NOMO-1 treated with dmso at 0.1 percent for 144 hours (cell line): Measurements from ENCODE around the gene KANSL1.

Source experiments
- DNase-seq: peaks from one replicate; lab custom pipeline; 2025; ENCODE audit not compliant: unreplicated experiment; lab: John Stamatoyannopoulos, UW

The KANSL1 gene

DNA sequence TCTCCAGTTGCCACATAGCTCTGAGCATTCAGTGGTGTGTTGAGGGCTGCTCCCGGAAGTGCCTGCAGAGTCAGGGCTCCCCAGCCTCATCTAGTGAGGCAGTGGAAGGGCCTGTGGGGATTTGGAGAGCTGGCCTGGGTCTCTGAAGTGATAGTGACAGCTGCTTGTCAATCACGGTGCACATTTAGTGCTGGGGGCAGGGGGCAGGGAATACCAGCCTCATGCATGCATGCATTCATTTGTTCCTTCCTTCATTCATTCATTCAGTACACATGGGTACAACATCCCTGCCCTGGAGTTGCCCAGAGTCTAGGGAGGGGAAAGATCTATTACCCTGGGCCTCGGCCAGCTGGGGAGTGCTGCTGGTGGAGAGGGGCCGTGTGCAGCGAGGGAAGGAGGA, 205.5 kb downstream of the KANSL1 start:
- no peak for DNase-seq

DNA sequence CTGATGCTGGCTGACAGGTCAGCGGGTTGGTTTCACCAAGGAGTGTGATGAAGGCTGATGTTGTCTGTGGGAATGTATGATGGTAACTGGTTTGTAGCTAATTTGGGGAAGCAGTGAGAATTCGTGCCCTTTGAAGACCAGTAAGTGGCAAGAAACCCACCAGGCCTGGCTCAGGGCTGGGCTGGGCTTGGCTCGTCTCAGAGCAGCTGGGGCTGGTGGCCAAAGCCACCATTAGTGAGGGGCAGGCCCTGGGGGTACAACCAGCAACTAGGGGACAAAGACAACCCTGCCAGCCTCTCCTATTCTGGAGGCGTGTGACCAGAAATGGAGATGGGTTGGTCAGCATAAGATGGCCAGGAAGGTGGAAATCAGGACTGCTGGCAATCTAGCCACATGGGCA, 207.2 kb downstream of the KANSL1 start:
- DNase-seq, result no peak

DNA sequence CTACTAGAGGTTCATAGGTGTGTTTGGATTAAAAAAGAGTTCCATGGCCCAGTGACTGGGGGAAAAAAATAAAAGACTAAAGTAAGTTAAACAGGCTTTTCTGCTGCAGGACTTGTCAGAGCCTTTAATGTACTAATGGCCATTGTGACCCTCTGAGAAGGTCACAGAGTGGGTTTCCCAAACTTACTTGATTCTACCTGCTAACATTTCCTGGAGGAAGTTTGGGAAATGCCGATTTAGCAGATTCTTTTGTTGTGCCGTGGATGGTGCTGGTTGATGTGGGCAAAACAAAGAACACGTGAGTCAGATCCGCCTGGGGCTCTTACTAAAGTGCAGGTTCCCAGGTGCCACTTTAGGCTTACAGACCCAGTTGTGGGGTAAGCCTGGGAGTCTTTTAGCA, 207.8 kb downstream of the KANSL1 start:
- no peak for DNase-seq

DNA sequence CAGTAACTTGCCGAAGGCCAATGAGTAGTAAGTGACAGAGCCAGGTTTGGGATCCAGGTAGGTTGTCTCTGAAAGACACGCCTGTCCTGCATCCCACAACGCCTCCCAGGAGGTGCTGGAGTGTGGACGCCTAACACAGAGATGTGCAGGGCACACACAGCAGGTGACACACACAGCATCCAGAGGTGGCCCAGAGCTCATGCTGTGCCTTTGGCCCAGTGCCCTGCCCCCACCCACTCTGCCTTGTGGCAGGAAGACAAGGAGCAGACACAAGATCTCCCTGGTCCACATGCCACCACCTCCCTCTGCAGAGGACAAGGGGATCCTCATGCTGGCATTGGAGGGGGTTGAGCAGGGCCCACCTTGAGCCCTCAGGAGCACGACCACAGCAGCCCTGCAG, 208.9 kb downstream of the KANSL1 start:
- no peak for DNase-seq

DNA sequence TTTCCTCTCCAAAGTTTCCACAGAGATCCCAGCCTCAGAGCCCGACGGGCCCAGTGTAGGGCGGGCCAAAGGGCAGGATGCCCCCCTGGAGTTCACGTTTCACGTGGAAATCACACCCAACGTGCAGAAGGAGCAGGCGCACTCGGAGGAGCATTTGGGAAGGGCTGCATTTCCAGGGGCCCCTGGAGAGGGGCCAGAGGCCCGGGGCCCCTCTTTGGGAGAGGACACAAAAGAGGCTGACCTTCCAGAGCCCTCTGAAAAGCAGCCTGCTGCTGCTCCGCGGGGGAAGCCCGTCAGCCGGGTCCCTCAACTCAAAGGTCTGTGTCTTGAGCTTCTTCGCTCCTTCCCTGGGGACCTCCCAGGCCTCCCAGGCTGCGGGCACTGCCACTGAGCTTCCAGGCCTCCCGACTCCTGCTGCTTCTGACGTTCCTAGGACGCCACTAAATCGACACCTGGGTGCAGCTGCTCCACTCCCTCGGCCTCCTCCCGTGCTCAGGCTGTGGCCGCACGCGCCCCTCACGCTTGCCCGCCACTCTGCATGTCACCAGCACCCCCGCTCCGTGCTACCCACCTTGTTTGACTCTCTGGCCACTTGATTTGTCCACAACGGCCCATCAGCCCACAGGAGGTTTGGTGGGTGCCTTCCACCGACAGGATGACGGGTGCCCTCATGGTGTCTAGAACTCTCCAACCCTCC, 209.5 kb downstream of the KANSL1 start:
- DNase-seq, result no peak

DNA sequence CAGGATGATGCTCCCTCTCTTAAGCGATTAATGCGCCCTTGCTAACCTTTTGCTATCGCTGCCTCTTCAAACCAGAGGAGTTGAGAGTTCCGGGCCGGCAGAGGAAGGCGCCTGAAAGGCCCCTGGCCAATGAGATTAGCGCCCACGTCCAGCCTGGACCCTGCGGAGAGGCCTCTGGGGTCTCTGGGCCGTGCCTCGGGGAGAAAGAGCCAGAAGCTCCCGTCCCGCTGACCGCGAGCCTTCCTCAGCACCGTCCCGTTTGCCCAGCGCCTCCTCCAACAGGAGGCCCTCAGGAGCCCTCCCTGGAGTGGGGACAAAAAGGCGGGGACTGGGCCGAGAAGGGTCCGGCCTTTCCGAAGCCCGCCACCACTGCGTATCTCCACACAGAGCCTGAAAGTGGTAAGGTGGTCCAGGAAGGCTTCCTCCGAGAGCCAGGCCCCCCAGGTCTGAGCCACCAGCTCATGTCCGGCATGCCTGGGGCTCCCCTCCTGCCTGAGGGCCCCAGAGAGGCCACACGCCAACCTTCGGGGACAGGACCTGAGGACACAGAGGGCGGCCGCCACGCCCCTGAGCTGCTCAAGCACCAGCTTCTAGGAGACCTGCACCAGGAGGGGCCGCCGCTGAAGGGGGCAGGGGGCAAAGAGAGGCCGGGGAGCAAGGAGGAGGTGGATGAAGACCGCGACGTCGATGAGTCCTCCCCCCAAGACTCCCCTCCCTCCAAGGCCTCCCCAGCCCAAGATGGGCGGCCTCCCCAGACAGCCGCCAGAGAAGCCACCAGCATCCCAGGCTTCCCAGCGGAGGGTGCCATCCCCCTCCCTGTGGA, 210.2 kb downstream of the KANSL1 start:
- no peak for DNase-seq

DNA sequence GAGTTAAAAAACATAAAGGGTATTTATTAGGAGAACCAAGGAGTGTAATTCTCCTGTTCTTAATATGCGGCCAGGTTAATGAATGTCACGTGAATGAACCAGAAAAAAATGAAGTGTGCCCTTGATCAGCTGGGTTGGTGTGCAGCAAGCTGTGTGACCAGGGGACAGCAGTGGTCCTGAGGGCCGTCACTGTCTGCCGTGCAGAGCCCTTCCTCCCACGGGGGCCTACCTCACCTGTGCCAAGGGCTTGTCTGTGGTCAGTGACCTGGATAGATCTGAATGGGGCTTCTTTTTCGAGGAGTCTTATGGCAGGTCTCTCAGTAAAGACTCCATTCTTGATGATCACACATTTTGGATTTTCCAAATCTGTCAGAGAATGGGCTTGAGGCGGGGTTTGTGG, 211.9 kb downstream of the KANSL1 start:
- DNase-seq, result no peak

DNA sequence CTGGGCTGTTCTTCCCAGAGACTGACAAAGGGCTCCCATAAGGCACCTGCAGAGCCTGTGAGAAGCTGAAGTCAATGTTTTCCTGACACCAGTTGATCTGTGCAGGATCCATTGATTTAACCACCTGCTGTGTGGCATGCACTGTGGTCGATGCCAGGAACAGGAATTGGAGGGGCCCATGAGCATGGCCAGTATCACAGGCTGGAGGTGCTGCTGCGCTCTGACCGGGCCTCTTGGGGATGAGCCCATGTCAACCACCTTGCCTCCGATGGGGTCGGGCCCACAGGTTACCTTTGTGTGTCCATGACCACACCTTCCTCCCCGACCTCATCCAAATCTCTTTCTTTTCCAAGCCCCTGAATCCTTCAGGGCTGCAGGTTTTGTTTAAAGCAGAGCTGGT, 212.4 kb downstream of the KANSL1 start:
- no peak for DNase-seq
